ENCODE results near the gene PDIA5. TPM values are rescaled to one million over a fixed set of nuclear protein-coding genes. Genes with fewer than 3 reads are reported as not detected.

The PDIA5 gene
- total and polyA plus RNA-seq, 2 donors: 29.0 to 42.5 TPM

- H3K36me3 ChIP-seq (ENCODE audit: insufficient read depth): no peaks in the 10 kb centered on the region
- DNase-seq (ENCODE audit: extremely low spot score): no peak
- H3K4me3 ChIP-seq (ENCODE audit: low read depth, low read length): no peak overlapping the region
- H3K27ac ChIP-seq (ENCODE audit: low read depth): no peak overlapping the region
- no peaks in the 10 kb centered on the region for H3K4me1 ChIP-seq (ENCODE audit: insufficient read depth)
- WGBS: 68% methylated on average over 5 of the region's 5 CpGs
These were observed 47.1 kb downstream of the PDIA5 start for GRCh38 chr3:123113889-123114450.

GRCh38 chr3:123116116-123116515, 49.3 kb downstream of the PDIA5 start:
- 97% methylated on average over 10 of the region's 10 CpGs for WGBS
- Histone ChIP-seq H3K36me3 (ENCODE audit: insufficient read depth) (no peaks in the 10 kb centered on the region), H3K4me3 (ENCODE audit: low read depth, low read length) (no peak overlapping the region), H3K27ac (ENCODE audit: low read depth) (no peak overlapping the region), H3K4me1 (ENCODE audit: insufficient read depth) (no peaks in the 10 kb centered on the region)
- DNase-seq (ENCODE audit: extremely low spot score): no peak

- no peak for DNase-seq (ENCODE audit: extremely low spot score)
- Histone ChIP-seq H3K36me3 (ENCODE audit: insufficient read depth) (no peaks in the 10 kb centered on the region), H3K4me3 (ENCODE audit: low read depth, low read length) (no peak overlapping the region), H3K27ac (ENCODE audit: low read depth) (no peak overlapping the region), H3K4me1 (ENCODE audit: insufficient read depth) (no peaks in the 10 kb centered on the region)
- 82% methylated on average over 4 of the region's 4 CpGs for WGBS
These were observed 52.6 kb downstream of the PDIA5 start for GRCh38 chr3:123119388-123119787.

GRCh38 chr3:123119802-123120201, 53.0 kb downstream of the PDIA5 start:
- no peak for DNase-seq (ENCODE audit: extremely low spot score)
- 90% methylated on average over 5 of the region's 5 CpGs for WGBS
- Histone ChIP-seq H3K4me3 (ENCODE audit: low read depth, low read length) (no peak overlapping the region), H3K36me3 (ENCODE audit: insufficient read depth) (no peaks in the 10 kb centered on the region), H3K27ac (ENCODE audit: low read depth) (no peak overlapping the region), H3K4me1 (ENCODE audit: insufficient read depth) (no peaks in the 10 kb centered on the region)

- H3K4me1 ChIP-seq (ENCODE audit: insufficient read depth): no peaks in the 10 kb centered on the region
- no peak overlapping the region for H3K4me3 ChIP-seq (ENCODE audit: low read depth, low read length)
- 89% methylated on average over 4 of the region's 4 CpGs for WGBS
- no peaks in the 10 kb centered on the region for H3K36me3 ChIP-seq (ENCODE audit: insufficient read depth)
- DNase-seq (ENCODE audit: extremely low spot score): no peak
- no peak overlapping the region for H3K27ac ChIP-seq (ENCODE audit: low read depth)
These were observed 53.7 kb downstream of the PDIA5 start for GRCh38 chr3:123120573-123120972.

GRCh38 chr3:123122057-123122456, 55.2 kb downstream of the PDIA5 start:
- Histone ChIP-seq H3K4me3 (ENCODE audit: low read depth, low read length) (no peak overlapping the region), H3K4me1 (ENCODE audit: insufficient read depth) (no peaks in the 10 kb centered on the region), H3K36me3 (ENCODE audit: insufficient read depth) (no peaks in the 10 kb centered on the region), H3K27ac (ENCODE audit: low read depth) (no peak overlapping the region)
- no peak for DNase-seq (ENCODE audit: extremely low spot score)
- WGBS: 81% methylated on average over 5 of the region's 5 CpGs

- no peaks in the 10 kb centered on the region for H3K36me3 ChIP-seq (ENCODE audit: insufficient read depth)
- WGBS: 75% methylated on average over 8 of the region's 8 CpGs
- H3K4me3 ChIP-seq (ENCODE audit: low read depth, low read length): no peak overlapping the region
These were observed 55.9 kb downstream of the PDIA5 start for GRCh38 chr3:123122525-123123315.

GRCh38 chr3:123123716-123124616, 57.1 kb downstream of the PDIA5 start:
- no peaks in the 10 kb centered on the region for H3K36me3 ChIP-seq (ENCODE audit: insufficient read depth)
- no peak overlapping the region for H3K27ac ChIP-seq (ENCODE audit: low read depth)
- no peak overlapping the region for H3K4me3 ChIP-seq (ENCODE audit: low read depth, low read length)
- no peaks in the 10 kb centered on the region for H3K4me1 ChIP-seq (ENCODE audit: insufficient read depth)
- 86% methylated on average over 24 of the region's 24 CpGs for WGBS
- DNase-seq (ENCODE audit: extremely low spot score): no peak

More at GRCh38 chr3:123122525-123123315, 55.9 kb downstream of the PDIA5 start:
- Histone ChIP-seq H3K4me1 (ENCODE audit: insufficient read depth) (no peaks in the 10 kb centered on the region), H3K27ac (ENCODE audit: low read depth) (no peak overlapping the region)
- no peak for DNase-seq (ENCODE audit: extremely low spot score)

GRCh38 chr3:123124971-123125370, 58.1 kb downstream of the PDIA5 start:
- Histone ChIP-seq H3K4me1 (ENCODE audit: insufficient read depth) (no peaks in the 10 kb centered on the region), H3K4me3 (ENCODE audit: low read depth, low read length) (no peak overlapping the region), H3K27ac (ENCODE audit: low read depth) (no peak overlapping the region), H3K36me3 (ENCODE audit: insufficient read depth) (no peaks in the 10 kb centered on the region)
- DNase-seq (ENCODE audit: extremely low spot score): no peak
- 93% methylated on average over 7 of the region's 7 CpGs for WGBS

- Histone ChIP-seq H3K36me3 (ENCODE audit: insufficient read depth) (no peaks in the 10 kb centered on the region), H3K4me1 (ENCODE audit: insufficient read depth) (no peaks in the 10 kb centered on the region), H3K27ac (ENCODE audit: low read depth) (no peak overlapping the region), H3K4me3 (ENCODE audit: low read depth, low read length) (no peak overlapping the region)
- WGBS: 74% methylated on average over 7 of the region's 7 CpGs
- no peak for DNase-seq (ENCODE audit: extremely low spot score)
These were observed 59.2 kb downstream of the PDIA5 start for GRCh38 chr3:123126031-123126430.

GRCh38 chr3:123126653-123127052, 59.8 kb downstream of the PDIA5 start:
- H3K27ac ChIP-seq (ENCODE audit: low read depth): no peak overlapping the region
- no peak overlapping the region for H3K4me3 ChIP-seq (ENCODE audit: low read depth, low read length)
- DNase-seq (ENCODE audit: extremely low spot score): no peak
- 98% methylated on average over 3 of the region's 3 CpGs for WGBS
- H3K36me3 ChIP-seq (ENCODE audit: insufficient read depth): no peaks in the 10 kb centered on the region
- no peaks in the 10 kb centered on the region for H3K4me1 ChIP-seq (ENCODE audit: insufficient read depth)

- Histone ChIP-seq H3K4me1 (ENCODE audit: insufficient read depth) (no peaks in the 10 kb centered on the region), H3K4me3 (ENCODE audit: low read depth, low read length) (no peak overlapping the region), H3K36me3 (ENCODE audit: insufficient read depth) (no peaks in the 10 kb centered on the region), H3K27ac (ENCODE audit: low read depth) (no peak overlapping the region)
- WGBS: 94% methylated on average over 3 of the region's 3 CpGs
- no peak for DNase-seq (ENCODE audit: extremely low spot score)
These were observed 62.3 kb downstream of the PDIA5 start for GRCh38 chr3:123129092-123129491.

- Histone ChIP-seq H3K4me3 (ENCODE audit: low read depth, low read length) (no peak overlapping the region), H3K36me3 (ENCODE audit: insufficient read depth) (no peaks in the 10 kb centered on the region), H3K27ac (ENCODE audit: low read depth) (no peak overlapping the region), H3K4me1 (ENCODE audit: insufficient read depth) (no peaks in the 10 kb centered on the region)
- 94% methylated on average over 7 of the region's 7 CpGs for WGBS
- no peak for DNase-seq (ENCODE audit: extremely low spot score)
These were observed 62.7 kb downstream of the PDIA5 start for GRCh38 chr3:123129532-123129931.

Data from urinary bladder (tissue), 4 donors.